Epithelial cell of esophagus (primary cell): ENCODE measurements around the gene USP17L30.
A peak's percentile ranks its signal among the peaks of the same experiment; 100 is the strongest.
"Not testable (repeated sequence)": the region's sequence is repeated elsewhere in the genome, so short reads cannot be mapped to it uniquely, and the experiment has no call there.

Experiments used
- DNase-seq: peaks from one replicate; pipeline ENCODE4 v3.0.0; 2010; ENCODE audit warnings: low read depth
- H3K4me3 ChIP-seq: 2 replicates; pipeline ENCODE4 v1.5.1; 2011; ENCODE audit warnings: mild to moderate bottlenecking, low read length, control low read depth
- TF ChIP-seq, protein P1 (sequence below): IDR thresholded peaks from 2 replicates; pipeline ENCODE4 v1.5.1; 2011; ENCODE audit warnings: low read depth, mild to moderate bottlenecking, low read length, control low read depth, inconsistent platforms; ENCODE audit not compliant: insufficient read depth; ENCODE audit errors: missing control alignments

USP17L30 gene, protein sequence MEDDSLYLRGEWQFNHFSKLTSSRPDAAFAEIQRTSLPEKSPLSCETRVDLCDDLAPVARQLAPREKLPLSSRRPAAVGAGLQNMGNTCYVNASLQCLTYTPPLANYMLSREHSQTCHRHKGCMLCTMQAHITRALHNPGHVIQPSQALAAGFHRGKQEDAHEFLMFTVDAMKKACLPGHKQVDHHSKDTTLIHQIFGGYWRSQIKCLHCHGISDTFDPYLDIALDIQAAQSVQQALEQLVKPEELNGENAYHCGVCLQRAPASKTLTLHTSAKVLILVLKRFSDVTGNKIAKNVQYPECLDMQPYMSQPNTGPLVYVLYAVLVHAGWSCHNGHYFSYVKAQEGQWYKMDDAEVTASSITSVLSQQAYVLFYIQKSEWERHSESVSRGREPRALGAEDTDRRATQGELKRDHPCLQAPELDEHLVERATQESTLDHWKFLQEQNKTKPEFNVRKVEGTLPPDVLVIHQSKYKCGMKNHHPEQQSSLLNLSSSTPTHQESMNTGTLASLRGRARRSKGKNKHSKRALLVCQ

DNA sequence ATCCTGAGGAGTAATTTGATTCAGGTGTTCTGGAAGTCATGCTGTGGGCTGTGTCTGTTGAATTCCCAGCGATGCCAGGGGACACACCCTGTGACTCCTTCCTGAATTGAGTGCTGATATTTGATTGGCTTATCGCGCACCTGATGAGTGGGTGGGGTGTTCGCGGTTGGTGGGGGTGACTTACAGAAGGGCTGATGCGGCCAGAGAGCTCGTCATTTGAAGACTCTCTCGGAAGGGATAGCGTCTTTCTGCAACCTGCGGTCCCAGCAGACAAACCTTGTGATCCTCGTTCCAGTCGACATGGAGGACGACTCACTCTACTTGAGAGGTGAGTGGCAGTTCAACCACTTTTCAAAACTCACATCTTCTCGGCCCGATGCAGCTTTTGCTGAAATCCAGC is at the start of gene USP17L30:
Gene USP17L30, plus strand, starts transcription at position 301 of the 400 bp plus-strand sequence. Its CDS starts 0 bp downstream, at position 301.
- DNase-seq, H3K4me3 ChIP-seq: not testable (repeated sequence)

DNA sequence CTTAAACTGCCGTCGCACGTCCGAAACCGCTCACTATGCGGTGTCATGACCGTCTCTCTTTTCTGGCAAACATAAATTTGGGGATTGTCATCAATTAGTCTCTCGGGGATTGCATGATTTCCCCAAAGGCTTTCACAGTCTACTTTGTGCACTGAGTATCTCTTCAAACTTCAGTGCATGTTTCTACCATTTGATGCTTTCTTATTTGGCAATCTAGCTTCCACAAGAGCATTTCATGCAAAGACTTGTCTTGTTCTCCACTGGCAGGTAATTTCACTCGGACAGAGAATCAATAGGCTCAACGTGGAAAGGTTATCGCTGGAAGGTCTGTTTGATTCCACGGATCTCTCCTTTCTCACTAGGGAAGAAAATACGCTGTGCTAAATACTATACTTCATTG is 38.7 kb upstream of the USP17L30 start:
- not testable (repeated sequence) for DNase-seq, H3K4me3 ChIP-seq

DNA sequence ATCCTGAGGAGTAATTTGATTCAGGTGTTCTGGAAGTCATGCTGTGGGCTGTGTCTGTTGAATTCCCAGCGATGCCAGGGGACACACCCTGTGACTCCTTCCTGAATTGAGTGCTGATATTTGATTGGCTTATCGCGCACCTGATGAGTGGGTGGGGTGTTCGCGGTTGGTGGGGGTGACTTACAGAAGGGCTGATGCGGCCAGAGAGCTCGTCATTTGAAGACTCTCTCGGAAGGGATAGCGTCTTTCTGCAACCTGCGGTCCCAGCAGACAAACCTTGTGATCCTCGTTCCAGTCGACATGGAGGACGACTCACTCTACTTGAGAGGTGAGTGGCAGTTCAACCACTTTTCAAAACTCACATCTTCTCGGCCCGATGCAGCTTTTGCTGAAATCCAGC is 38.1 kb upstream of the USP17L30 start, which contains the start of gene USP17L24:
Gene USP17L24, plus strand, starts transcription at position 301 of the 400 bp plus-strand sequence. Its CDS starts 0 bp downstream, at position 301.
- H3K4me3 ChIP-seq, DNase-seq: not testable (repeated sequence)

DNA sequence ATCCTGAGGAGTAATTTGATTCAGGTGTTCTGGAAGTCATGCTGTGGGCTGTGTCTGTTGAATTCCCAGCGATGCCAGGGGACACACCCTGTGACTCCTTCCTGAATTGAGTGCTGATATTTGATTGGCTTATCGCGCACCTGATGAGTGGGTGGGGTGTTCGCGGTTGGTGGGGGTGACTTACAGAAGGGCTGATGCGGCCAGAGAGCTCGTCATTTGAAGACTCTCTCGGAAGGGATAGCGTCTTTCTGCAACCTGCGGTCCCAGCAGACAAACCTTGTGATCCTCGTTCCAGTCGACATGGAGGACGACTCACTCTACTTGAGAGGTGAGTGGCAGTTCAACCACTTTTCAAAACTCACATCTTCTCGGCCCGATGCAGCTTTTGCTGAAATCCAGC is 33.3 kb upstream of the USP17L30 start, which contains the start of gene USP17L25:
Gene USP17L25, plus strand, starts transcription at position 301 of the 400 bp plus-strand sequence. Its CDS starts 0 bp downstream, at position 301.
- not testable (repeated sequence) for H3K4me3 ChIP-seq, DNase-seq

DNA sequence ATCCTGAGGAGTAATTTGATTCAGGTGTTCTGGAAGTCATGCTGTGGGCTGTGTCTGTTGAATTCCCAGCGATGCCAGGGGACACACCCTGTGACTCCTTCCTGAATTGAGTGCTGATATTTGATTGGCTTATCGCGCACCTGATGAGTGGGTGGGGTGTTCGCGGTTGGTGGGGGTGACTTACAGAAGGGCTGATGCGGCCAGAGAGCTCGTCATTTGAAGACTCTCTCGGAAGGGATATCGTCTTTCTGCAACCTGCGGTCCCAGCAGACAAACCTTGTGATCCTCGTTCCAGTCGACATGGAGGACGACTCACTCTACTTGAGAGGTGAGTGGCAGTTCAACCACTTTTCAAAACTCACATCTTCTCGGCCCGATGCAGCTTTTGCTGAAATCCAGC is 28.6 kb upstream of the USP17L30 start, which contains the start of gene USP17L26:
Gene USP17L26, plus strand, starts transcription at position 301 of the 400 bp plus-strand sequence. Its CDS starts 0 bp downstream, at position 301.
- DNase-seq, H3K4me3 ChIP-seq: not testable (repeated sequence)

DNA sequence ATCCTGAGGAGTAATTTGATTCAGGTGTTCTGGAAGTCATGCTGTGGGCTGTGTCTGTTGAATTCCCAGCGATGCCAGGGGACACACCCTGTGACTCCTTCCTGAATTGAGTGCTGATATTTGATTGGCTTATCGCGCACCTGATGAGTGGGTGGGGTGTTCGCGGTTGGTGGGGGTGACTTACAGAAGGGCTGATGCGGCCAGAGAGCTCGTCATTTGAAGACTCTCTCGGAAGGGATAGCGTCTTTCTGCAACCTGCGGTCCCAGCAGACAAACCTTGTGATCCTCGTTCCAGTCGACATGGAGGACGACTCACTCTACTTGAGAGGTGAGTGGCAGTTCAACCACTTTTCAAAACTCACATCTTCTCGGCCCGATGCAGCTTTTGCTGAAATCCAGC is 23.8 kb upstream of the USP17L30 start, which contains the start of gene USP17L5:
Gene USP17L5, plus strand, starts transcription at position 301 of the 400 bp plus-strand sequence. Its CDS starts 0 bp downstream, at position 301.
- DNase-seq, H3K4me3 ChIP-seq: not testable (repeated sequence)

DNA sequence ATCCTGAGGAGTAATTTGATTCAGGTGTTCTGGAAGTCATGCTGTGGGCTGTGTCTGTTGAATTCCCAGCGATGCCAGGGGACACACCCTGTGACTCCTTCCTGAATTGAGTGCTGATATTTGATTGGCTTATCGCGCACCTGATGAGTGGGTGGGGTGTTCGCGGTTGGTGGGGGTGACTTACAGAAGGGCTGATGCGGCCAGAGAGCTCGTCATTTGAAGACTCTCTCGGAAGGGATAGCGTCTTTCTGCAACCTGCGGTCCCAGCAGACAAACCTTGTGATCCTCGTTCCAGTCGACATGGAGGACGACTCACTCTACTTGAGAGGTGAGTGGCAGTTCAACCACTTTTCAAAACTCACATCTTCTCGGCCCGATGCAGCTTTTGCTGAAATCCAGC is 19.1 kb upstream of the USP17L30 start, which contains the start of gene USP17L27:
Gene USP17L27, plus strand, starts transcription at position 301 of the 400 bp plus-strand sequence. Its CDS starts 0 bp downstream, at position 301.
- DNase-seq, H3K4me3 ChIP-seq: not testable (repeated sequence)

DNA sequence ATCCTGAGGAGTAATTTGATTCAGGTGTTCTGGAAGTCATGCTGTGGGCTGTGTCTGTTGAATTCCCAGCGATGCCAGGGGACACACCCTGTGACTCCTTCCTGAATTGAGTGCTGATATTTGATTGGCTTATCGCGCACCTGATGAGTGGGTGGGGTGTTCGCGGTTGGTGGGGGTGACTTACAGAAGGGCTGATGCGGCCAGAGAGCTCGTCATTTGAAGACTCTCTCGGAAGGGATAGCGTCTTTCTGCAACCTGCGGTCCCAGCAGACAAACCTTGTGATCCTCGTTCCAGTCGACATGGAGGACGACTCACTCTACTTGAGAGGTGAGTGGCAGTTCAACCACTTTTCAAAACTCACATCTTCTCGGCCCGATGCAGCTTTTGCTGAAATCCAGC is 14.3 kb upstream of the USP17L30 start, which contains the start of gene USP17L28:
Gene USP17L28, plus strand, starts transcription at position 301 of the 400 bp plus-strand sequence. Its CDS starts 0 bp downstream, at position 301.
- not testable (repeated sequence) for H3K4me3 ChIP-seq, DNase-seq

DNA sequence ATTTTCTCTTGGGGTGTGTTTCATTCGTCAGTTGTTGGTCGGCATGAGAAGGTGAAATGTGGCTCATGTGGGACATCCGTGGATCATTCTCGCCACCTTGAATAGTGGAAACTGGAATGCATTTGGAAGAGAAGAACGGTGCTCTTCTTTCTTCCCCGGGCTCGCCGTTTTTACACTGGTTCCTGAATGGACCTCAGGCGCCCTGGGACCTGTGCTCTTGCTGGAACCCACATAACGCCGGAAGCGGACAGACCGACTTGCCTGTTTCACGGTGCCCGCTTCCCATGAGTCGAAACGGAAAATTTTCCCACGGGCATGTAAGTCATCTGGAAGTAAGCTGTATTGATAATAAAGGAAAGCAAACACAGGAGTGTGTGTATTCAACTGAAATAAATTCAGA is 12.1 kb upstream of the USP17L30 start:
- DNase-seq, H3K4me3 ChIP-seq: not testable (repeated sequence)

DNA sequence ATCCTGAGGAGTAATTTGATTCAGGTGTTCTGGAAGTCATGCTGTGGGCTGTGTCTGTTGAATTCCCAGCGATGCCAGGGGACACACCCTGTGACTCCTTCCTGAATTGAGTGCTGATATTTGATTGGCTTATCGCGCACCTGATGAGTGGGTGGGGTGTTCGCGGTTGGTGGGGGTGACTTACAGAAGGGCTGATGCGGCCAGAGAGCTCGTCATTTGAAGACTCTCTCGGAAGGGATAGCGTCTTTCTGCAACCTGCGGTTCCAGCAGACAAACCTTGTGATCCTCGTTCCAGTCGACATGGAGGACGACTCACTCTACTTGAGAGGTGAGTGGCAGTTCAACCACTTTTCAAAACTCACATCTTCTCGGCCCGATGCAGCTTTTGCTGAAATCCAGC is 9.6 kb upstream of the USP17L30 start, which contains the start of gene USP17L29:
Gene USP17L29, plus strand, starts transcription at position 301 of the 400 bp plus-strand sequence. Its CDS starts 0 bp downstream, at position 301.
- not testable (repeated sequence) for H3K4me3 ChIP-seq, DNase-seq

DNA sequence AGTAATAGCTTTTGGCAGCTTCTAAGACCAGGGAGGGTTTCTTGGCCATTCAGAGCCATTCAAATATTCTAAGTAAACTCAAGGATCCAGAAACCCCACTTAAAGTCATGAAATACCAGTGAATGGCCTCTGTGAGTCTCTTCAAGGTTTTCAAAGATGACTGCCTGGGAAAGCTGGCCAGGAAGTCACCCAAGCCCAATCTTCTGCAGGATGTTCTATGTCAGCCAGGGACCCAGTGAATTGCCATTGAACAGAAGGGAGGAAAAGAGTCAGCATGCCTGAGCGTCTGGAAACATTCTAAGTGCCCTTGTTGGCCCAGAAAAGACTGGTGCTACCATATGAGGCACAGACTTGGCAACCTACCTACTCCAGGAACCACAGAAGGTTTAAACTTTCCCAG is 17.0 kb downstream of the USP17L30 start:
- not testable (repeated sequence) for H3K4me3 ChIP-seq, DNase-seq

DNA sequence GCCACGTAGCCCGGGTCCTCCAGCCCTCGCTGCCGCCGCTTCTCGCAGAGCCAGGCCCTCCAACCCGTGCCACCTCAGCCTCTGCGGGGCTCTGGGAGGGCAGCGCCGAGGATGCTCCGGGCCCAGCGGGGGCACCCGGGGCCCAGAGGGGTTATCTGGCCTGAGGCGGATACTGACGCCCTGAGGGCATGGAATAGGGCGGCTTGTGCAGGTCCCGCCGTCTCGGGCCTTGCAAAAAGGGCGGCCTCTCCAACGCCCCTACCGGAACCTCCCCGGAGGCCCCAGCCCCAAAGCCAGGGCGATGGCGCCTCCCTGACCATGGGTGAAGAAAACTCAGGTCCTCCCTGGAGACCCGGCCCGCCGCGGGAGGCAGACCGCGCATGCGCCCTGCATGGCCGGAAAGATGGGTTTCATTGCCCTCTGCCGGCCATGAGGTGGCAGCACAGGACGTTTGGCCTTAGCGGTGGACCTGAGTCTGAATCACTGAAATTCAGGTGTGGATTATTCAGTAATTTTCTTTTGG is 18.1 kb downstream of the USP17L30 start:
- not testable (repeated sequence) for DNase-seq
- peak overlapping the region; percentile 31 for H3K4me3 ChIP-seq
- TF ChIP-seq, protein P1, sequence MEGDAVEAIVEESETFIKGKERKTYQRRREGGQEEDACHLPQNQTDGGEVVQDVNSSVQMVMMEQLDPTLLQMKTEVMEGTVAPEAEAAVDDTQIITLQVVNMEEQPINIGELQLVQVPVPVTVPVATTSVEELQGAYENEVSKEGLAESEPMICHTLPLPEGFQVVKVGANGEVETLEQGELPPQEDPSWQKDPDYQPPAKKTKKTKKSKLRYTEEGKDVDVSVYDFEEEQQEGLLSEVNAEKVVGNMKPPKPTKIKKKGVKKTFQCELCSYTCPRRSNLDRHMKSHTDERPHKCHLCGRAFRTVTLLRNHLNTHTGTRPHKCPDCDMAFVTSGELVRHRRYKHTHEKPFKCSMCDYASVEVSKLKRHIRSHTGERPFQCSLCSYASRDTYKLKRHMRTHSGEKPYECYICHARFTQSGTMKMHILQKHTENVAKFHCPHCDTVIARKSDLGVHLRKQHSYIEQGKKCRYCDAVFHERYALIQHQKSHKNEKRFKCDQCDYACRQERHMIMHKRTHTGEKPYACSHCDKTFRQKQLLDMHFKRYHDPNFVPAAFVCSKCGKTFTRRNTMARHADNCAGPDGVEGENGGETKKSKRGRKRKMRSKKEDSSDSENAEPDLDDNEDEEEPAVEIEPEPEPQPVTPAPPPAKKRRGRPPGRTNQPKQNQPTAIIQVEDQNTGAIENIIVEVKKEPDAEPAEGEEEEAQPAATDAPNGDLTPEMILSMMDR, result peak; percentile 21

DNA sequence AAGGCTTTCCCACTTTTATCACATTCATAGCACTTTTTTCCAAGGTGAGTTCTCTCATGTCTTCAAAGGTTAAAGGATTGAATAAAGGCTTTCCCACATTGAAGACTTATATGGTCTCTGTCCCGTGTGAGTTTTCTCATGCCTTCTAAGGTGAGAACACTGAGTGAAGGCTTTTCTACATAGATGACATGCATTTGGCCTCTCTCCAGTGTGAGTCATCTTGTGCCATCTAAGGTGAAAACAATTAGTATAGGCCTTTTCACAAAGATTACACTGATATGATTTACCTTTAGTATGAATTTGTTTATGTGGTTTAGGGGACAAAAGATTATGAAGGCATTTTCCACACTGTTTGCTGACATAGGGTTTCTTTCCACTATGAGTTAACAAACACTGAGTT is 21.2 kb downstream of the USP17L30 start:
- DNase-seq, result peak; percentile 43
- TF ChIP-seq, protein P1, result no peak
- no peak overlapping the region for H3K4me3 ChIP-seq

DNA sequence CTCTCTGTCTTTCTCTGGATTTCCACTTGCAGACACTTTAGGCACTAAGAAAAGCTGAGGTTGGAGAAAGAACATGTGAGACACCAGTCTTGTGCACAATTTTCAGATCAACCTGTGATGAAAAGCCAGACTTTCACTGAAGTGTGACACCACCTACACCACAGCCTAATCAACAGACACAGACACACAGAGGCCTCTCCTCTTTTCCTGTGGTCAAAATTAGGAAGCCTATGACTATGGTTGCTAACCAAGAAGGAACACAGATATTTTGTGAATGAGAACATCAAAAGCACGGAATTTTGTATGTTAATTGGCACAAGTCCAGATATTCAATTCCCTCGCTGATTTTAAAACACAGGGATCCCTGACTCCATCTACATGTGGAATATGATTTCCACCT is 26.1 kb downstream of the USP17L30 start:
- not testable (repeated sequence) for DNase-seq, H3K4me3 ChIP-seq

DNA sequence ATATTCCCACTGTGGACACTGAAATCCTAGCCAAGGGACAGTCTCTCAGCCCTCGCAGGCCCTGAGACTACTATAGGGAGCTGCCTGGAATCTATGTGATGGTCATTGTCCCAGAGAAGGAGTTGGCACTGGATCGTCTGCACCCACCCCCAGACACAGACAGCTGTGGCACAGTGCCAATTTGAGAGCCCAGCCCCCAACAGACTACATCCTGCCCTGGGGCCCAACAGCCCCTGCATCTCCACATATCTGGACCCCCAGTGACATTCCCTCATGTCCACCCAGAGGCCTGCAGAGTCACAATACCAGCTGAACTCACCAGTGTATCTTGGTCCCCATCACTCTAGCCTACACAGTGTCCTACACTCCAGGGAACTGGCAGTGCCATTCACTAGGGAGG is 42.8 kb downstream of the USP17L30 start:
- not testable (repeated sequence) for DNase-seq, H3K4me3 ChIP-seq

DNA sequence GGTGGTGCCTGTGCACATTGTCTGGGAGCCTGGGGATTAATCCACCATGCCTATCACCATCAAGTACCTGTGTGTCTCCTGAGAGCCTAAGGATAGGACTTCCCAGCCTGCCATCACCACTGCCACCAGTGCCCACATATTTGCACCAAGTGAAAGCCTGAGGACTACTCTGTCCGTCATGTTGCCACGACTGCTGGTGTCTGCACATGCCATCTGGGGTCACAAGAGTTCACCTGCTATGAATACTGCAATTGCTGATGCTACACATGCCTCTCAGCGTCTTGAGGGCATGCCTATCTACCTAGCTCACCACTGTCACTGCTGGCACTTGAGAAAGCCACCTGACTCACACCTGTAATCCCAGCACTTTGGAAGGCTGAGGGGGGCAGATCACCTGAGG is 43.6 kb downstream of the USP17L30 start:
- not testable (repeated sequence) for DNase-seq

More for the DNA sequence above, 43.6 kb downstream of the USP17L30 start:
- H3K4me3 ChIP-seq, result not testable (repeated sequence)
